ENCODE results near the gene PLEKHG4. TPM values are rescaled to one million over a fixed set of nuclear protein-coding genes. Genes with fewer than 3 reads are reported as not detected.
A peak's percentile ranks its signal among the peaks of the same experiment; 100 is the strongest.

Gene PLEKHG4
- total and polyA plus RNA-seq, 9 of the 15 experiments (the other 6 are each of a cell fraction or from before 2014, with no cell fraction given), result 3.7 to 36.8 (median 17.9) TPM

DNA sequence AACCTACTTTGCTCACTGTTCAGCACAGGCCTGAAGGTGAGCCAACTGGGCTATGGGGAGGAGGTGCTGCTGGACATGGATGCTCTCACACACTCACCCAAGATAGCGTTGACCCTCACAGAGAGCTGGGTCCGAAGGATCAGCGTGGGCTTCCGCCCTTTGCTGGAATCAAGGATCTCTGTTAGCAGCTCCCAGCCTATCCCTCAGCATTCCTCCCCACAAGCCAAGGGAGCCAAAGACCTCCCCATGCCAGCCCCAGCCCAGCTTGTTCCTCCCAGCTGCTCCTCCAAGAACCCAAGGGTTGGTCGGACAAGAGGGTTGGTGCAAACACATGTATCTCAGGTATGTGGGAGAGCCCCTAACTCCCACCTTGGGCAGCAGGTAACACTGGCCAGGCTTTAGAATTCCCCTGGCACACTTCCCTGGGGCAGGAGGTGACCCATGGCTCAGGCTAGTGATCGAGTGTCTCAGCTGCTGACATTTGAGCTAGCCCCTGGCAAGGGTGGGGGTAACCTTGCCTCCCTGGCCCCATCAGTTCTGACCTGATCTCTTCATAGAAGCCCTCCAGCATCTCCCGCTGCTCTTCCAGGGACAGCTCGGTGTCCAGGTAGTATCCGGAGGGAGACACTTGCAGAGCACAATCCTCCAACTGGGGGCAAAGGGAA is 40.4 kb upstream of the PLEKHG4 start:
- CTCF ChIA-PET (ENCODE audit: low intra/inter-chr PET ratio), result interaction anchor here (0.6 kb wide), 1 partner anchor 203 kb away, joined by 4 read pairs; no protein-coding TSS in a partner anchor
- DNase-seq (ENCODE audit: extremely low read depth in 1 of 4, low spot score in 3 of 4) (no peak), ATAC-seq (no peak), FAIRE-seq (no peak)
- Histone ChIP-seq H3K4me3 (no peak overlapping the region), H3K9ac (ENCODE audit: insufficient read depth in 1 of 2, low read depth in 2 of 2, low read length in 2 of 2) (peak overlapping the region in 1 of 2 experiments; percentile 9; a peak in 2 of 4 replicates), H3K9me1 (ENCODE audit: control insufficient read depth, insufficient read depth, low read length) (no peaks in the 10 kb centered on the region), H3K4me1 (replicated peaks in 1 of 2; ENCODE audit: control insufficient read depth in 2 of 2, insufficient read depth in 2 of 2, low read length in 2 of 2) (peaks cover 48 to 57% of the 10 kb centered on the region in 2 experiments), H3K4me2 (ENCODE audit: insufficient read depth, low read length) (no peak overlapping the region), H3K27ac (ENCODE audit: extremely low read depth, low read depth, low read length) (no peak overlapping the region), H3K9me3 (replicated peaks; ENCODE audit: control insufficient read depth, insufficient read depth, low read depth, low read length) (no peaks in the 10 kb centered on the region), H2AFZ (ENCODE audit: low read depth, low read length) (no peak overlapping the region), H3K36me3 (ENCODE audit: control insufficient read depth, insufficient read depth, low read length) (peaks cover 79% of the 10 kb centered on the region; the same call in 2 of the 3 replicates), H4K20me1 (replicated peaks; ENCODE audit: control insufficient read depth, insufficient read depth, low read length) (peaks cover 4% of the 10 kb centered on the region), H3K79me2 (ENCODE audit: control insufficient read depth, insufficient read depth, low read length) (peaks cover 53% of the 10 kb centered on the region), H3K27me3 (ENCODE audit: control insufficient read depth in 2 of 2, insufficient read depth in 2 of 2, low read length in 2 of 2) (no peaks in the 10 kb centered on the region)
- 97% methylated on average over 9 of the region's 9 CpGs for WGBS (ENCODE audit: insufficient coverage, low coverage, missing lambda C conversion rate)
- intact Hi-C loops (cut with micrococcal nuclease) (loop anchor here (5.0 kb wide), 1 partner anchor 38 kb away; the partner anchor contains the start of gene PLEKHG4), in situ Hi-C loops (cut with MboI) (no loop called here)
- TF ChIP-seq ZFP91 (CRISPR knock-in tag; IDR thresholded peaks at IDR 0.05) (no peak), RBBP5 (IDR thresholded peaks at IDR 0.05; ENCODE audit: borderline replicate concordance, insufficient read depth, low read length, poor library complexity, severe bottlenecking) (no peak)
- BruUV-seq (replicated peaks), result no TSS peak
- POLR2A ChIA-PET, result interaction anchor here (0.6 to 4.3 kb wide), 4 partner anchors 9 to 359 kb away, joined by 3 to 31 read pairs (median 4); partner anchors contain the start of genes FHOD1 and TMEM208
